HFFc6 (cell line): ENCODE results near the gene TCF20. TPM values are rescaled to one million over a fixed set of nuclear protein-coding genes. Genes with fewer than 3 reads are reported as not detected.

Experiments used
- DNase-seq: peaks from one replicate; pipeline ENCODE4 v3.0.0-alpha.2; 2018
- H3K27ac Mint-ChIP-seq: 2 replicates; pipeline ENCODE4 v1.8.0; 2020; ENCODE audit warnings: mild to moderate bottlenecking, mixed read lengths
- H3K27me3 Mint-ChIP-seq: 2 replicates; pipeline ENCODE4 v1.8.0; 2021; ENCODE audit warnings: mild to moderate bottlenecking, moderate library complexity, mixed read lengths; ENCODE audit not compliant: insufficient read depth
- H3K36me3 Mint-ChIP-seq: 2 replicates; pipeline ENCODE4 v1.8.0; 2021; ENCODE audit warnings: low read depth, mixed read lengths
- H3K4me1 Mint-ChIP-seq: 2 replicates; pipeline ENCODE4 v1.8.0; 2020; ENCODE audit warnings: low read depth, mixed read lengths
- H3K4me3 Mint-ChIP-seq: 2 replicates; pipeline ENCODE4 v1.8.0; 2020; ENCODE audit warnings: mild to moderate bottlenecking, moderate library complexity, mixed read lengths
- H3K9me3 Mint-ChIP-seq: 2 replicates; pipeline ENCODE4 v1.8.0; 2020; ENCODE audit warnings: mild to moderate bottlenecking, mixed read lengths
- total RNA-seq, 6 experiments: library from RNA; stranded (reverse); fragmentation: NEBNext Ultra II Directional; extraction: Animal tissue kit (Norgen Biotek cat#: 25700); gene quantifications; 2 replicates in 1 of 6; 3 replicates in 5 of 6; pipeline ENCODE4 v1.2.3, GENCODE V29; 2021
- TF ChIP-seq, protein P1 (sequence below): fragments of 200-600 bp; sonication (generic); IDR thresholded peaks from 2 replicates; pipeline ENCODE4 v1.5.0; 2021; ENCODE audit warnings: antibody characterized with exemption, mild to moderate bottlenecking

TCF20 gene
- total RNA-seq, 6 experiments from 2014 or later, result 26.7 to 33.4 (median 30.1) TPM

DNA sequence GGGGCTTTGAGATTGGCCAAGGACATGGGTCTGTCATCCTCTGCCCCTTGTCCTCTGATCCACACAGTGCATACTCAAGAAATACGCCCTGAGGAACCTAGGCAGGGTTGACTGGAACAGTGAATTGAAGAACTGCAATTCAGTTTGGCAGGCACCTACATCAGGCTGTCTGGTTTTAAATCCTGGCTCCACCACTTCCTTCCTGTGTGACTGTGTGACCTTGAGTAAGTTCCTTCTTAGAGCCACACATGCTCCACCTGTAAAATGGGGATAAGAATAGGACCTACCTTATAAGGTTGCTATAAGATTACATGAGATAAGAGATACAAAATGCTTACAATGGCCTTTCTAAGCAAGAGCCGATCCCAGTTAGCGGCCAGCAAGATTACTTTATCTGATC is 15.8 kb upstream of the TCF20 start:
- peaks cover 45% of the 10 kb centered on the region for H3K27me3 Mint-ChIP-seq
- H3K9me3 Mint-ChIP-seq, result no peaks in the 10 kb centered on the region
- no peaks in the 10 kb centered on the region for H3K4me1 Mint-ChIP-seq
- TF ChIP-seq, protein P1, sequence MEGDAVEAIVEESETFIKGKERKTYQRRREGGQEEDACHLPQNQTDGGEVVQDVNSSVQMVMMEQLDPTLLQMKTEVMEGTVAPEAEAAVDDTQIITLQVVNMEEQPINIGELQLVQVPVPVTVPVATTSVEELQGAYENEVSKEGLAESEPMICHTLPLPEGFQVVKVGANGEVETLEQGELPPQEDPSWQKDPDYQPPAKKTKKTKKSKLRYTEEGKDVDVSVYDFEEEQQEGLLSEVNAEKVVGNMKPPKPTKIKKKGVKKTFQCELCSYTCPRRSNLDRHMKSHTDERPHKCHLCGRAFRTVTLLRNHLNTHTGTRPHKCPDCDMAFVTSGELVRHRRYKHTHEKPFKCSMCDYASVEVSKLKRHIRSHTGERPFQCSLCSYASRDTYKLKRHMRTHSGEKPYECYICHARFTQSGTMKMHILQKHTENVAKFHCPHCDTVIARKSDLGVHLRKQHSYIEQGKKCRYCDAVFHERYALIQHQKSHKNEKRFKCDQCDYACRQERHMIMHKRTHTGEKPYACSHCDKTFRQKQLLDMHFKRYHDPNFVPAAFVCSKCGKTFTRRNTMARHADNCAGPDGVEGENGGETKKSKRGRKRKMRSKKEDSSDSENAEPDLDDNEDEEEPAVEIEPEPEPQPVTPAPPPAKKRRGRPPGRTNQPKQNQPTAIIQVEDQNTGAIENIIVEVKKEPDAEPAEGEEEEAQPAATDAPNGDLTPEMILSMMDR, result no peak
- no peak for DNase-seq
- H3K36me3 Mint-ChIP-seq, result no peaks in the 10 kb centered on the region
- H3K27ac Mint-ChIP-seq, result no peak overlapping the region
- no peak overlapping the region for H3K4me3 Mint-ChIP-seq

DNA sequence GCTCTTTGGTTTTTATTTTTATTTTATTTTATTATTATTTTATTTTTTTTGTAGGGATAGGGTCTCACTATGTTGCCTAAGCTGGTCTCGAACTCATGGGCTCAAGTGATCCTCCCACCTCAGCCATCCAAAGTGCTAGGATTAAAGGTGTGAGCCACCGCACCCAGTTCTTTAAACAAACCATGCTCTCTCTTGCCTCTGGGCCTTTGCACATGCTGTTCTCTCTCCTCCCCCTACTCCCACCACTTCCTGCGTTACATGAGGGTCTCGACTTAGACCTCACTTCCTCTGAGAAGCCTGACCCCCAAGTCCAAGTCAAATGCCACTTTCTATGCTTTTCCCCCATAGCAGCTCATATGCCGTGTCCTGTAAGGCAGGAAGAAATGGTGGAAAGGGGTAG is 15.2 kb upstream of the TCF20 start:
- TF ChIP-seq, protein P1, result no peak
- no peaks in the 10 kb centered on the region for H3K4me1 Mint-ChIP-seq
- H3K4me3 Mint-ChIP-seq, result no peak overlapping the region
- DNase-seq, result no peak
- H3K36me3 Mint-ChIP-seq, result no peaks in the 10 kb centered on the region
- H3K27me3 Mint-ChIP-seq, result peaks cover 40% of the 10 kb centered on the region
- H3K27ac Mint-ChIP-seq, result no peak overlapping the region
- H3K9me3 Mint-ChIP-seq, result no peaks in the 10 kb centered on the region

DNA sequence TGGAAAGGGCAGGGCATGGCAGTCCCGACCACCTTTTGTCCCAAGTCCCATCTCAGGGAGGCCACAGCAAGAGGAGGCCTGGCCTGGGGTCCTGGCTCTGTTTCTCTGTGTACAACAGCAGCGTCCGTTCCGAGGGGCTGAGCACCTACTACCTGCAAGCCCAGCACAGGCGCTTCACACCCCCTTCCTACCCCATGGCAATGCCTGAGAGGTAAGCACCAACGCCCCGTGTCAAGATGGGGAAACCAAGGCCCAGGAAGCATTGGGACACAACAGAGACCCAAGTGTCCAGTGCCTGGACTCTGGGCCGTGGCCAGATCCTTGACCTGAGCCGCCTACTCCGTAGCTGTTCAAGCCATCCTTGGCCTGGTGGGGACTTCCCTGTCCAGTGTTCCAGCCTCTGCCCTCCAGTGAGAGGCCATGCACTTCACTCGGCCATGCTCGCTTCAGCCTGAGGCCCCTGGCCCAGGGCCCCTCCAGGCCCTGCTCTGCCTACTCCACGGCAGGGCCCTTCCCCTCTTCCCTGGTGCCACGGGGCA is 14.3 kb upstream of the TCF20 start:
- TF ChIP-seq, protein P1, result no peak
- Mint-ChIP-seq H3K9me3 (no peaks in the 10 kb centered on the region), H3K27ac (no peak overlapping the region), H3K4me1 (no peaks in the 10 kb centered on the region), H3K27me3 (peaks cover 40% of the 10 kb centered on the region), H3K36me3 (no peaks in the 10 kb centered on the region), H3K4me3 (no peak overlapping the region)
- DNase-seq, result no peak

GRCh38 chr22:42284202-42284591 is 13.7 kb upstream of the TCF20 start:
- Mint-ChIP-seq H3K27ac (no peak overlapping the region), H3K27me3 (peaks cover 37% of the 10 kb centered on the region), H3K9me3 (no peaks in the 10 kb centered on the region), H3K36me3 (no peaks in the 10 kb centered on the region), H3K4me1 (no peaks in the 10 kb centered on the region), H3K4me3 (no peak overlapping the region)
- no peak for DNase-seq
- TF ChIP-seq, protein P1, result no peak

GRCh38 chr22:42283278-42284201 is 13.1 kb upstream of the TCF20 start:
- TF ChIP-seq, protein P1, result no peak
- DNase-seq, result no peak

More at GRCh38 chr22:42283278-42284201, 13.1 kb upstream of the TCF20 start:
- Mint-ChIP-seq H3K9me3 (no peaks in the 10 kb centered on the region), H3K4me1 (no peaks in the 10 kb centered on the region), H3K4me3 (no peak overlapping the region), H3K27me3 (peaks cover 38% of the 10 kb centered on the region), H3K27ac (no peak overlapping the region), H3K36me3 (no peaks in the 10 kb centered on the region)
